ENCODE measurements around the gene FOXP1.

FOXP1 gene

GRCh38 chr3:71166339-71167240 is 416.9 kb downstream of the FOXP1 start:
- Histone ChIP-seq H3K27ac (ENCODE audit: low read depth in 2 of 2, low read length in 2 of 2) (no peak overlapping the region), H3K27me3 (ENCODE audit: control insufficient read depth in 2 of 2, insufficient read depth in 2 of 2, low read length in 2 of 2) (no peaks in the 10 kb centered on the region), H3K36me3 (ENCODE audit: control insufficient read depth in 2 of 2, insufficient read depth in 2 of 2, low read length in 2 of 2) (peaks cover 0 to 4% of the 10 kb centered on the region in 2 donors), H3K9me3 (ENCODE audit: control insufficient read depth in 2 of 2, low read length in 2 of 2) (no peaks in the 10 kb centered on the region), H3K4me3 (ENCODE audit: low read length in 2 of 2) (no peak overlapping the region), H3K4me1 (ENCODE audit: control insufficient read depth in 2 of 2, insufficient read depth in 2 of 2, low read length in 2 of 2) (peaks cover 0 to 7% of the 10 kb centered on the region in 2 donors), H3K9ac (ENCODE audit: low read depth in 1 of 2, low read length in 2 of 2) (no peak overlapping the region)

GRCh38 chr3:71164881-71165280 is 418.6 kb downstream of the FOXP1 start:
- no peak overlapping the region for H3K27ac ChIP-seq (ENCODE audit: low read depth in 2 of 2, low read length in 2 of 2)

GRCh38 chr3:71163198-71163918 is 420.2 kb downstream of the FOXP1 start:
- H3K9ac ChIP-seq (ENCODE audit: low read depth in 1 of 2, low read length in 2 of 2), result no peak overlapping the region

More at GRCh38 chr3:71164881-71165280, 418.6 kb downstream of the FOXP1 start:
- peaks cover 0 to 4% of the 10 kb centered on the region in 2 donors for H3K36me3 ChIP-seq (ENCODE audit: control insufficient read depth in 2 of 2, insufficient read depth in 2 of 2, low read length in 2 of 2)
- no peak overlapping the region for H3K4me3 ChIP-seq (ENCODE audit: low read length in 2 of 2)
- peaks cover 0 to 7% of the 10 kb centered on the region in 2 donors for H3K4me1 ChIP-seq (ENCODE audit: control insufficient read depth in 2 of 2, insufficient read depth in 2 of 2, low read length in 2 of 2)
- H3K27me3 ChIP-seq (ENCODE audit: control insufficient read depth in 2 of 2, insufficient read depth in 2 of 2, low read length in 2 of 2), result no peaks in the 10 kb centered on the region
- H3K9ac ChIP-seq (ENCODE audit: low read depth in 1 of 2, low read length in 2 of 2), result no peak overlapping the region
- no peaks in the 10 kb centered on the region for H3K9me3 ChIP-seq (ENCODE audit: control insufficient read depth in 2 of 2, low read length in 2 of 2)

GRCh38 chr3:71162221-71162620 is 421.3 kb downstream of the FOXP1 start:
- no peaks in the 10 kb centered on the region for H3K9me3 ChIP-seq (ENCODE audit: control insufficient read depth in 2 of 2, low read length in 2 of 2)
- peaks cover 0 to 4% of the 10 kb centered on the region in 2 donors for H3K36me3 ChIP-seq (ENCODE audit: control insufficient read depth in 2 of 2, insufficient read depth in 2 of 2, low read length in 2 of 2)
- H3K27ac ChIP-seq (ENCODE audit: low read depth in 2 of 2, low read length in 2 of 2), result no peak overlapping the region
- H3K4me3 ChIP-seq (ENCODE audit: low read length in 2 of 2), result no peak overlapping the region
- no peak overlapping the region for H3K9ac ChIP-seq (ENCODE audit: low read depth in 1 of 2, low read length in 2 of 2)
- no peaks in the 10 kb centered on the region for H3K27me3 ChIP-seq (ENCODE audit: control insufficient read depth in 2 of 2, insufficient read depth in 2 of 2, low read length in 2 of 2)
- peaks cover 0 to 7% of the 10 kb centered on the region in 2 donors for H3K4me1 ChIP-seq (ENCODE audit: control insufficient read depth in 2 of 2, insufficient read depth in 2 of 2, low read length in 2 of 2)

More at GRCh38 chr3:71163198-71163918, 420.2 kb downstream of the FOXP1 start:
- H3K9me3 ChIP-seq (ENCODE audit: control insufficient read depth in 2 of 2, low read length in 2 of 2), result no peaks in the 10 kb centered on the region
- no peaks in the 10 kb centered on the region for H3K27me3 ChIP-seq (ENCODE audit: control insufficient read depth in 2 of 2, insufficient read depth in 2 of 2, low read length in 2 of 2)
- no peak overlapping the region for H3K4me3 ChIP-seq (ENCODE audit: low read length in 2 of 2)
- peaks cover 0 to 4% of the 10 kb centered on the region in 2 donors for H3K36me3 ChIP-seq (ENCODE audit: control insufficient read depth in 2 of 2, insufficient read depth in 2 of 2, low read length in 2 of 2)
- H3K27ac ChIP-seq (ENCODE audit: low read depth in 2 of 2, low read length in 2 of 2), result no peak overlapping the region
- peaks cover 0 to 7% of the 10 kb centered on the region in 2 donors for H3K4me1 ChIP-seq (ENCODE audit: control insufficient read depth in 2 of 2, insufficient read depth in 2 of 2, low read length in 2 of 2)

- Histone ChIP-seq H3K4me1 (ENCODE audit: control insufficient read depth in 2 of 2, insufficient read depth in 2 of 2, low read length in 2 of 2) (peaks cover 0 to 7% of the 10 kb centered on the region in 2 donors), H3K4me3 (ENCODE audit: low read length in 2 of 2) (no peak overlapping the region), H3K9me3 (ENCODE audit: control insufficient read depth in 2 of 2, low read length in 2 of 2) (no peaks in the 10 kb centered on the region), H3K9ac (ENCODE audit: low read depth in 1 of 2, low read length in 2 of 2) (no peak overlapping the region), H3K27me3 (ENCODE audit: control insufficient read depth in 2 of 2, insufficient read depth in 2 of 2, low read length in 2 of 2) (no peaks in the 10 kb centered on the region), H3K36me3 (ENCODE audit: control insufficient read depth in 2 of 2, insufficient read depth in 2 of 2, low read length in 2 of 2) (no peaks in the 10 kb centered on the region), H3K27ac (ENCODE audit: low read depth in 2 of 2, low read length in 2 of 2) (no peak overlapping the region)
Measured at GRCh38 chr3:71160785-71161546, 422.6 kb downstream of the FOXP1 start.

GRCh38 chr3:71156062-71156665 is 427.4 kb downstream of the FOXP1 start:
- Histone ChIP-seq H3K36me3 (ENCODE audit: control insufficient read depth in 2 of 2, insufficient read depth in 2 of 2, low read length in 2 of 2) (no peaks in the 10 kb centered on the region), H3K27ac (ENCODE audit: low read depth in 2 of 2, low read length in 2 of 2) (no peak overlapping the region), H3K4me1 (ENCODE audit: control insufficient read depth in 2 of 2, insufficient read depth in 2 of 2, low read length in 2 of 2) (peaks cover 6 to 21% of the 10 kb centered on the region in 2 donors), H3K9me3 (ENCODE audit: control insufficient read depth in 2 of 2, low read length in 2 of 2) (no peaks in the 10 kb centered on the region), H3K9ac (ENCODE audit: low read depth in 1 of 2, low read length in 2 of 2) (no peak overlapping the region), H3K4me3 (ENCODE audit: low read length in 2 of 2) (no peak overlapping the region), H3K27me3 (ENCODE audit: control insufficient read depth in 2 of 2, insufficient read depth in 2 of 2, low read length in 2 of 2) (no peaks in the 10 kb centered on the region)

GRCh38 chr3:71154846-71155245 is 428.7 kb downstream of the FOXP1 start:
- H3K27ac ChIP-seq (ENCODE audit: low read depth in 2 of 2, low read length in 2 of 2), result peak overlapping the region in 1 of 2 donors; percentile 58
- peaks cover 6 to 21% of the 10 kb centered on the region in 2 donors for H3K4me1 ChIP-seq (ENCODE audit: control insufficient read depth in 2 of 2, insufficient read depth in 2 of 2, low read length in 2 of 2)
- H3K4me3 ChIP-seq (ENCODE audit: low read length in 2 of 2), result no peak overlapping the region
- peak overlapping the region in 1 of 2 donors; percentile 27 for H3K9ac ChIP-seq (ENCODE audit: low read depth in 1 of 2, low read length in 2 of 2)
- no peaks in the 10 kb centered on the region for H3K27me3 ChIP-seq (ENCODE audit: control insufficient read depth in 2 of 2, insufficient read depth in 2 of 2, low read length in 2 of 2)
- no peaks in the 10 kb centered on the region for H3K9me3 ChIP-seq (ENCODE audit: control insufficient read depth in 2 of 2, low read length in 2 of 2)
- H3K36me3 ChIP-seq (ENCODE audit: control insufficient read depth in 2 of 2, insufficient read depth in 2 of 2, low read length in 2 of 2), result no peaks in the 10 kb centered on the region

GRCh38 chr3:71153713-71154112 is 429.8 kb downstream of the FOXP1 start:
- H3K4me1 ChIP-seq (ENCODE audit: control insufficient read depth in 2 of 2, insufficient read depth in 2 of 2, low read length in 2 of 2), result peaks cover 6 to 24% of the 10 kb centered on the region in 2 donors
- H3K4me3 ChIP-seq (ENCODE audit: low read length in 2 of 2), result peak overlapping the region in 1 of 2 donors; percentile 29
- H3K9me3 ChIP-seq (ENCODE audit: control insufficient read depth in 2 of 2, low read length in 2 of 2), result no peaks in the 10 kb centered on the region
- H3K9ac ChIP-seq (ENCODE audit: low read depth in 1 of 2, low read length in 2 of 2), result peak overlapping the region in 1 of 2 donors; percentile 44
- no peaks in the 10 kb centered on the region for H3K27me3 ChIP-seq (ENCODE audit: control insufficient read depth in 2 of 2, insufficient read depth in 2 of 2, low read length in 2 of 2)
- peak overlapping the region; percentile 81 to 85 for H3K27ac ChIP-seq (ENCODE audit: low read depth in 2 of 2, low read length in 2 of 2)
- no peaks in the 10 kb centered on the region for H3K36me3 ChIP-seq (ENCODE audit: control insufficient read depth in 2 of 2, insufficient read depth in 2 of 2, low read length in 2 of 2)

- peak overlapping the region; percentile 81 to 85 for H3K27ac ChIP-seq (ENCODE audit: low read depth in 2 of 2, low read length in 2 of 2)
- no peaks in the 10 kb centered on the region for H3K9me3 ChIP-seq (ENCODE audit: control insufficient read depth in 2 of 2, low read length in 2 of 2)
- H3K36me3 ChIP-seq (ENCODE audit: control insufficient read depth in 2 of 2, insufficient read depth in 2 of 2, low read length in 2 of 2), result no peaks in the 10 kb centered on the region
- peaks cover 6 to 27% of the 10 kb centered on the region in 2 donors for H3K4me1 ChIP-seq (ENCODE audit: control insufficient read depth in 2 of 2, insufficient read depth in 2 of 2, low read length in 2 of 2)
- H3K27me3 ChIP-seq (ENCODE audit: control insufficient read depth in 2 of 2, insufficient read depth in 2 of 2, low read length in 2 of 2), result no peaks in the 10 kb centered on the region
- H3K4me3 ChIP-seq (ENCODE audit: low read length in 2 of 2), result peak overlapping the region; percentile 29 to 38
- H3K9ac ChIP-seq (ENCODE audit: low read depth in 1 of 2, low read length in 2 of 2), result peak overlapping the region; percentile 38 to 44
Measured at GRCh38 chr3:71152892-71153265, 430.6 kb downstream of the FOXP1 start.

All from mucosa of rectum (tissue), 2 donors.